DOHH2 (cell line): ENCODE results near the gene NUSAP1.

Experiments
- CTCF ChIP-seq: fragments of 200-600 bp; sonication (generic); IDR thresholded peaks from one replicate; pipeline ENCODE4 v1.5.1; 2014; ENCODE audit warnings: antibody characterized with exemption, mild to moderate bottlenecking, low read depth, low read length; ENCODE audit not compliant: poor library complexity, severe bottlenecking
- EZH2phosphoT487 ChIP-seq: fragments of 200-600 bp; sonication (generic); IDR thresholded peaks from 2 replicates; pipeline ENCODE4 v1.6.1; 2017; ENCODE audit warnings: borderline replicate concordance, mild to moderate bottlenecking, antibody characterized with exemption, low read length, moderate library complexity, mixed read lengths

GRCh38 chr15:41417418-41418195 is 84.9 kb downstream of the NUSAP1 start:
- TF ChIP-seq CTCF (no peak), EZH2phosphoT487 (no peak)
